NCI-H2196 treated with DMSO at 0.1 percent for 48 hours (cell line): Measurements from ENCODE around the gene CFP.
"Not testable (repeated sequence)": the region's sequence is repeated elsewhere in the genome, so short reads cannot be mapped to it uniquely, and the experiment has no call there.

Experiments
- DNase-seq: peaks from one replicate; lab custom pipeline; 2025; ENCODE audit not compliant: unreplicated experiment; lab: John Stamatoyannopoulos, UW

Gene CFP

DNA sequence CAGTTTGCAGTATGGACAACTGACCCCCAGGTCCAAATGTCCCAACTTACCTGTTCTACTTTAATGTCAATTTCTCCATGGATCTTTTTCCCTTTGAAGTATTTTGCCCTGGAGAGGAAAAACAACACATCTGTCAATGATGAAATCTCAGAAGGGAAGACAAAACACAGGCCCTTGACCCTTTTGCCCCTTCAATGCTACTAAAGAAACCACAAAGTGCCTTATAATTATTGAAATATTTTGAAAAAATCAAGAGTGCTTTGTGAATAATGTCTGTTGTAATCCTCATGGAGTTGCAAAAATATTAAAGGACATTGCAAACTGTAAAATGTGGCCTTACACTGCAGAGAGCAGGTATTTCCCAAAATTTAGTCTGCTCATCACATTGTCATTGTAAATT is 22.6 kb downstream of the CFP start:
- DNase-seq = no peak

DNA sequence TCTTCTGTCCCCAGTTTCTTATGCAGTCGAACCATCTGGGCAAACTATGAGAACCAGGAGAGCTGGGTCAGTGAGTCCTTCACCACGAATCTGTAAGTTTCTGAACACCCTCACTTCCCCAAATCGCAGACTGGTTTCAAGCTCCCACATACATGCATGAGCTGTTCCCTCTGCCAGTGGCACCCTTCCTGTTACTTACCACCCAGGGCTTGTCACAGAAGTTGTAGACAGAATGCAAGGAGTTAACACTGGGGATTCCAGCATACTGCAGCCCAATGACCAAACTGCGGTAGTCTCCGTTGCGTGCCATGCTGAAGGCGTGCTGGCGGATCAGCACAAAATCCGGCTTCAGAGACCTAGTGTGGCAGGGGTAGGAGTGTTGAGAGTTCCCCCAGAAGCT is 24.7 kb downstream of the CFP start:
- DNase-seq = no peak

DNA sequence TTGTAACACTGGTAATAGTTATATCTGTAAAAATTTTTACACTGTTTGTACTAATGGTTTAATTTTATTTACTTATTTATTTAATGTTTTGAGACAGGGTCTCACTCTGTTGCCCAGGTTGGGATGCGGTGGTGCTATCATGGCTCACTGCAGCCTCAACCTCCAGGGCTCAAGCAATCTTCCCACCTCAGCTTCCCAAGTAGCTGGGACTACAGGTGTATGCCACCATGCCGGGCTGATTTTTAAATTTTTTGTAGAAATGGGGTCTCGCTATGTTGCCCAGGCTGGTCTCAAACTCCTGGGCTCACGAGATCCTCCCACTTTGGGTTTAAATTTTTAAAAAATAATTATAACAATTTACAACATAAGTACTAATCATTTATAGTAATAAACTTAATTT is 26.6 kb downstream of the CFP start:
- not testable (repeated sequence) for DNase-seq

DNA sequence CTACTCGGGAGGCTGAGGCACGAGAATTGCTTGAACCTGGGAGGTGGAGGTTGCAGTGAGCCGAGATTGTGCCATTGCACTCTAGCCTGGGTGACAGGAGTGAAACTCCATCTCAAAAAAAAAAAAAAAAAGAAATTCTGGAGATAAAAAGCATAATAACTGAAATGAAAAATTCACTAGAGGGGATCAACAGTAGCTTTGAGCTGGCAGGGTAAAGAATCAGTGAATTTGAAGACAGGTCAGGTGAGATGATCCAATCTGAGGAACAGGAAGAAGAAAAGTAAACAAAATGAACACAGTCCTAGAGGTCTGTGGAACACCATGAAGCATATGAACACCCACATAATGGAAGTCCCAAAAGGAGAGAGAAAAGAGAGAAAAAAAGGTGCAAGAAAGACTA is 32.5 kb downstream of the CFP start:
- DNase-seq = no peak

DNA sequence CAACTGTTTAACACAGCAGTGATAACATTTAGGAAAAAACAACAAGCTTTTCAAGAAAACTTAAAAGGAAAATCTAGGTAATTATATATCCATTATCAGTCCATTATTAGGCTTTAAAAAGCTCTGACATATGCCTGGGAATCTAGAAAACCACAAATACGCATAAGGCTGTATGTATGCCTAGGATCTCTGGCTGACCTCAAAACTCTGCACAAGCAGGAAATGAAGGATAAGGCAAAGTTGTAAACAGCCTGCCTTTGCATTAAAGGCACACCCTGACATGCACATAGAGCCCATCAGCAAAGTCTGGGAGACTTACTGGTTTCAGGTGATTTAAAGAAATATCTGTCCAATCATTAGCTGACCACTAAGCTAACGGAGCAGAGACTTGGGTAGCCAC is 33.5 kb downstream of the CFP start:
- no peak for DNase-seq

DNA sequence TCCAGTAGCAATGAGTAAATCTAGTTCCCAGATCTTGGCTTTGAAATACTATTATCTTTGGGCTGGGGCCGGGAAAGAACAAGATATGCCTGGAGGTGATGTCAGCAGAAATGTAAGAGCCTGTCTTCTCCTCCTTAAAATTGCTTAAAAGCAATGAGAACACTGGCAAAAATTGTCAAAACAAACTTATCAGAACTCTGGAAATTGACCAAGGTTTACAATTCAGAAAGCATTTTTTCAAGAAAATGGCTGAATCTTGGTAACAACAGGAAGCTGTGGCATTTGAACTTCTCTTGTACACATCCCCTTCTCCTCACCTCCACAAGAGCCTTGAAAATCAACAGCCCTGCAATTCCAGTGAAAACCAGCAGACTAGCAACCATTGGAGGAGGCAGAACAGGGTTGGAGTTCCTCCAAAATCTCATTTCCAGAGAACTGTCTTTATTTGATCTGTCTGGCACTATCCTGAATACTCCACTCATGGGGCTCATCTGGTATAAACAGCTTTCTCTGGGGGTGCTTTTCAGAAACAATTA is 33.9 kb downstream of the CFP start:
- DNase-seq = no peak

DNA sequence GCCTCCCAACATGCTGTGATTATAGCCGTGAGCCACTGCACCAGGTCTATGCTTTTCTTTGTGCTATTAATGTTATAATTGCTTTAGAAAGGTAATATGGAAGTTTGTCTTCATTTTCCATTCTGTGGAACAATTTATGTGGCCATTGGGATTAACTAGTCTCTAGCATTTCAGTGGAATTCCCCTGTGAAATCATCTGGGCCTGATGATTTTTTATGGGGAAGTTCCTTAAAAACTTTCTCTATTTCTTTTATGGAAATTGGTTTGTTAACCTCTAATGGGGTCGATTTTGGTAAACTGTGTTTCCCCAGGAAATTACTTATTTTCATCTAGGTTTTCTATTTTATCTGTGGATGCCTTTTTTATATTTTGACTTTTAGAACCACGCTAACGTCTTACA is 36.2 kb downstream of the CFP start:
- no peak for DNase-seq

DNA sequence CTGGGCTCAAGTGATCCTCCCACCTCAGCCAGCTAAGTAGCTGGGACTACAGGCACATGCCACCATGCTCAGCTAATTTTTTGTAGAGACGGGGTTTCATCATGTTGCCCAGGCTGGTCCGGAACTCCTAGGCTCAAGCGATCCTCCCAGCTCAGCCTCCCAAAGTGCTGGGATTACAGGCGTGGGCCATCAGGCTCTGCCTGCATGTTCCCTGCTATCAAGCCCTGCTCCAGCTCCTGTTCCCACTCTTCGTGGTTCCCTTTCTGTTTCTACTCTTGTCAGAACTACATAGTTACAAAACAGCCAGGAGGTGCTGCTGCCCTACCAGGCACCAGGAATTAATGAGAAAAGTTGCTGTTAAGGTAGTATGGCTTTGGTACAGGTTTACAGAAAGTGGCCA is 38.7 kb downstream of the CFP start:
- DNase-seq = no peak

DNA sequence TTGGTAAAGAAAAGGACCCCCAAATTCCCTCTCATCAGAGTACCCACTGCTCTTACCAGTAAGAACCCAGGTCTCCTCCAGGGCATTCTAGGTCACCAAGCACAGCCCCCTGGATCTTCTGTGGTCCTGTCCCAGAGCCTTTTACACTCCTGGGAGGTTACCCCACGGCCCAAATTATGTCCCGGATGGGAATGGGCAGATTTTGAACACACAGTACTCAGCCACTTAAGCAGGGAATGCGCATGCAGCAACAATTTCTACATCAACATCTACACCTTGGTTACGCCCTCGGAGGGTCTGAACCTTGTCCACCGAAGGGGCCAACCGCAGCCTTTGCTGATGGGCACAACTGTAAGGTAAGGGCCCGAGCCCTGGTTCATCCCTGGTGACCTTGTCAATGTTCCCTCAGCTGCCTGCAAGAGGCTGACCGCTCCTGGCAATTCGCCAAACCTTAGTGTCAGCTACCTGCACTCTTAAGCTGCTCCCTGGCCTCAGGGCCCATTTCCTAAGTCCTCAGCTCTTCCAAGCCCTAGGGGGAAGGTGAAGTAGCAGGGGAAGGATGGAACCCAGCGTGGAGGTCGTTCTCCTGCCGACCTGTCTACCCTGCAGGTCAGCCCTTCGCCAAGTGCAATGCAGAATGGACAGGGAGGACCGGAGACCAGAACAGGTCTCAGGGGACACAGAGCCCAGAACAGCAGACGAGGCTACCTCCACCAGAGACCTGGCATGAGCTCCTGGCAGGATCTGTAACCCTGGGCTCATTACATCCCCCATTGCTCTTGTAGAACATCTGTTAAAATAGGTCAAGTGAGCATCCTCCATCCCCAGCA is 41.6 kb downstream of the CFP start:
- no peak for DNase-seq

DNA sequence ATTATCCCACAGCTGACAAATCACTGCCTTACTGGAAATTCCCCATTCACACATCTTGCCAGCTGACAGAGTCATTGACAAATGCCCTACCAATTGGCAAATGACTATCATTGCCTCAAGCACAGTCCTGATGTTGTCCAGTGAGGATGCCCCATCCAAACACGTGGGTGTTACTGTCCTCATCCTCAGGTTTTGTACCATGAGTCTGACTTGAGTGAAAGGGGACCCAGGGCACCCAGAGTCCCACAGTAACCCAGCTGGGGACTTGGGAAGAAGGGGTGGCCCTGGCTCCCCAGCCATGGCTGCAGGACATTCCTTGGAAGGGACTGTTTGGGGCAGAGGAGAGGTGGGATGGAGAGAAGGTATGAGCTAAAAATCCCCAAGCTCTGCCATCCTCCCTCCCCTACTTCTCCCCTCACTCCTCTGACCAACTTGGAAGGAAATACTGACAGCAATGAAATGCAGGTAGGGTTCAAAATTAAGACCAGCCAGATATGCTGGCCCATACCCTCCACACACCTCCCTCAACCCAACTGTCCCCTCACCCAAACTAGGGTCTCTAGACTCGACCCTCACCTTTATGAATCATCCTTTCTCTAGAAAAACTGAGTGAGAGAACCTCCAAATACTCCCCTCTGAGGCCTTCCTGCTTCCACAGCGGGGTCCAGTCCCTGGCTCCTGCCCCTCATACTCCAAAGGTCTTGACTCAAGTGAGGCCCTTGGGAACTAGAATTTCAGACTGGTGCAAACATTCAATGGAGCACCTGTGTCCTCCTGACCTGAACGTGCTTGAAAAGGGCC is 42.4 kb downstream of the CFP start:
- no peak for DNase-seq

DNA sequence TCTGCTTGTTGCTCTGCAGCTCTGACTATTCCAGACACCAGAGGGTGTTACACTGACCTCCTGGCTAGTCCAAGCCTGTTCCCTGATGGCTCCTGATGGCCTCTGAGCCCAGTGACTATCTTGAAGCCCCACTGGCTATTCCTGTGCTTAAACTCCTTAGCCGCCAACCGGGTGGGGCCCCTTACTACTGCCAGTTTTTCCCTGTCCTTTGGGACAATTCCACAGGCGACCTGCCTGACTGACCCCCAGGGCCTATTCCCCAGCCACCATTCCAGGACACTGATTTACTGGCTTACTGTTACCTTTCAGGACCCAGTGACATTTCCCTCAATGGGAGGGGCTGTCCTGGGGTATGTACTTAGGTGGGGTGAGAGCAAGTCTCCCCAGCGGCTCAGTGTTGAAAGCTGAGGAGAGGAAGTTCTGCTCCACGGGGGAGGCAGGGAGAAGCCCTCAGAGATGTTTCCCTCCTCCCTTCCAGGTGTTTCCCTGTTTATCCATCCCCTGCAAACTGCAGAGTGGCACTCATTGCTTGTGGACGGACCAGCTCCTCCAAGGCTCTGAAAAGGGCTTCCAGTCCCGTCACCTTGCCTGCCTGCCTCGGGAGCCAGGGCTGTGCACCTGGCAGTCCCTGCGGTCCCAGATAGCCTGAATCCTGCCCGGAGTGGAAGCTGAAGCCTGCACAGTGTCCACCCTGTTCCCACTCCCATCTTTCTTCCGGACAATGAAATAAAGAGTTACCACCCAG is 43.5 kb downstream of the CFP start:
- no peak for DNase-seq

DNA sequence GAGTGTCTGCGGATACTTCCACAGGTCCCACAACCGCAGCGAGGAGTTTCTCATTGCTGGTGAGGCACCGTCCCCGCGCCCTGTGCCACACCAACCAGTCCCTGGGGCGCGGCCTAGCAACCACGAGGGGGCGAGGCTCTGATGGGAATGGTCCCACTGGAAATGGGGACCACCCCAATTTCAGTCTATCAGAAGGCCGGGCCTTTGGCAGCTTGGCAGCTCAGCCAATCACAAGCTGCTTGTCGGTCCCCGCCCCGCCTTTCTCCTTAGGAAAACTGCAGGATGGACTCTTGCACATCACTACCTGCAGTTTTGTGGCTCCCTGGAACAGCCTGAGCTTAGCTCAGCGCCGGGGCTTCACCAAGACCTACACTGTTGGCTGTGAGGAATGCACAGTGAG is 44.5 kb downstream of the CFP start:
- no peak for DNase-seq

DNA sequence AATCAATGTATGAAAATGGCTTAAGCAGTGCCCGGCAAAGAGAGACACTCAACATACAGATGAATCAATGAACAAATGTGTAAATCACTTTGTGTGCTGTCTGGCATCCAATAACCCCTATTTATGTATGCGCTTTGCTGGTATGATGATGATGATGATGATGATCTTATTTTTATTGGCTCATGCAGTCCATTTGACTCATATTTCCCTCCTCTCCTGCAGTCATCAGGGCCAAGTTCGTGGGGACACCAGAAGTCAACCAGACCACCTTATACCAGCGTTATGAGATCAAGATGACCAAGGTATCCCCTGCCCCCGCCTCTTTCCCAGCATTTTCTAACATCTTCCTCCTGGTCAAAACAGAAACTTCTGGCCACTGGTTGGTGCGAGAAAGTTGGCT is 45.0 kb downstream of the CFP start:
- no peak for DNase-seq

DNA sequence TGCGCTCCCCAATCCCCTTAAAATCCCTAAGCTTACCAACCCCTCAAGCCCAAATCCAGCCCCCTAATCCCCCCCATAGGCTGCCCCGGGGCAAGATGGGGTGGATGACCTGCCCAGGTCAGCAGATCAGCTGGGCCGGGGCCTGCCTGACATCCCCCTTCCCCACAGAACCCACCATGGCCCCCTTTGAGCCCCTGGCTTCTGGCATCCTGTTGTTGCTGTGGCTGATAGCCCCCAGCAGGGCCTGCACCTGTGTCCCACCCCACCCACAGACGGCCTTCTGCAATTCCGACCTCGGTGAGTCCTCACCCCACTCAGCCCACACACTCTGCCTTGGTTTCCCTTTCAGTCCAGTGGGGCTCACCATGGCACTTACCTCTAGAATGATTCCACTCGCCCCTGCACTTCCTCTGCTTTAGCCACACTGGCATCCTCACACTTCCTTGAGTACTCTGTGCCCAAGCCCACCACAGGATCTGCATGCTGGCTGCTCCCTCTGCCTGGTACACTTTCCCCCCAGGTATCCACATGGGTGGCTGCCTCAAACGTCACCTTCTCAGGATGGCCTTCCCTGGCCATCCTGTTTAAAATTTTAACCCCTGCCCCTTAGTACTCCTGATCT is 46.4 kb downstream of the CFP start:
- no peak for DNase-seq

DNA sequence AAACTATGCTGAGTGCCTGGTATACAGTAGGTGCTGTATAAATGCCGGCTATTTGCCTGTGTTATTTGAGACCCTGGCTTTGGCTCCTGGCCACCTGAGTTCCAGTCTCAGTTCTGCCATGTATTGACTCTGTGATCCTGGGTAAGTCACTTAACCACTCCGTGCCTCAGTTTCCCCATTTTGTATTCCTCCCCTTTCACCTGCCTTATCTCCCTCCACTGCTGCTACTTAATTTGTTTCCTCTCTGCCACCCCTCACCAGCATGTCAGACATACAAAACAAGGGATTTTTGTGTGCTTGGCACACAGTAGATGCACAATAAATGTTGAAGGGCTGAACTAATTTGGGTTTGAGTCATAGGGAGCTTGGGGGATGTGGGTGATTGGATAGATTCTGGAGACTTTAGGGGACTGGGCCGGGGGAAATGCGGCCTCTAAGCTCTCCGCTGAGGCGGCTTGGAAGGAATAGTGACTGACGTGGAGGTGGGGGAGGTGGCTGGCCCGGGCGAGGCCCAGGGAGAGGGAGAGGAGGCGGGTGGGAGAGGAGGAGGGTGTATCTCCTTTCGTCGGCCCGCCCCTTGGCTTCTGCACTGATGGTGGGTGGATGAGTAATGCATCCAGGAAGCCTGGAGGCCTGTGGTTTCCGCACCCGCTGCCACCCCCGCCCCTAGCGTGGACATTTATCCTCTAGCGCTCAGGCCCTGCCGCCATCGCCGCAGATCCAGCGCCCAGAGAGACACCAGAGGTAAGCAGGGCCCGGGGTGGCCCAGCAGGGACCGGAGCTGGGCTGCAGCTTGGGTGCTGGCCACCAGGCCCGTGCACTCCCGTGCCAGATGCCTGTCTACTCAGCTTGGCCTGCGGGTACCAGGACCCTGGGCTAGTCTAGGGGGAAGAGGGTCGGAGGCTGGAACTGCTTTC is 47.7 kb downstream of the CFP start, which contains the start of gene TIMP1:
Gene TIMP1, plus strand, starts transcription at position 706 of the 917 bp plus-strand sequence. CDS start 980 bp downstream, outside the sequence.
- peak; percentile 41 for DNase-seq

DNA sequence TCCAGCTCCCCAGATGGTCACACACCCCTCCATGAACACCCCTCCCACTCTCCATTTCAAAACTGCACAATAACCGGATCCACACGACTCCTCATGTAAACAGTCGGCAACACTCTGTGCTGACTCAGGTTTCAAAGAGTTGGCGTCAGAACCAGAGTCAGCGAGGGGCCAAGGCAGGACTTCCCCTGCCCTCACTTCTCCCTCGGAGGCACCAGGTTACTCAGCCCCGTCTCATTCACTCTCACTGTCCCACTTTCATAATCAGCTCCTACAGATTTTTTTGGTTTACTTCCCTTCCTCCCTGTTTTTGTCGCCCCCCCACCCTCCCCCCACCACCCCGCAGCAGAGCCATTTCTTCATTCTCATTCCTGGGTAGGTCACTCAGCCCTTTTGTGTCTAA is 50.2 kb downstream of the CFP start:
- no peak for DNase-seq

DNA sequence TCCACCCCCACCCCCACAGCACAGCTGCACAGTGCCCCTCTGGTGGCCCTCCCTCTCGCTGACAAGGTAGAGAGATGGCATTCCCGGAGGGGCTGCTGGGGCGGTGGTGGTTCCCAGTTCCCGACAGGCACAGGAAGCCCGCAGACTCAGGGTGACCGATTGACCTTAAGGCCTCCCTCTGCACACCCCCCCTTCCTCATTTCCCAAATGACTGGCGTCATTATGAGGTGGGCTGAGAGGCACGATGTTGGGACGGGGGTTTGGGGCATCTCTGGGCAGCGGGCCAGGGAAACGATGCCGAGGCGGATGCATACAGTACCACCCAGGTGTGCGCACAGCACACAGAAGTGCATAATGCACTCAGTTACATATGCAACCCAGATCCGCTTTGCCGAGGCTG is 51.0 kb downstream of the CFP start:
- no peak for DNase-seq

DNA sequence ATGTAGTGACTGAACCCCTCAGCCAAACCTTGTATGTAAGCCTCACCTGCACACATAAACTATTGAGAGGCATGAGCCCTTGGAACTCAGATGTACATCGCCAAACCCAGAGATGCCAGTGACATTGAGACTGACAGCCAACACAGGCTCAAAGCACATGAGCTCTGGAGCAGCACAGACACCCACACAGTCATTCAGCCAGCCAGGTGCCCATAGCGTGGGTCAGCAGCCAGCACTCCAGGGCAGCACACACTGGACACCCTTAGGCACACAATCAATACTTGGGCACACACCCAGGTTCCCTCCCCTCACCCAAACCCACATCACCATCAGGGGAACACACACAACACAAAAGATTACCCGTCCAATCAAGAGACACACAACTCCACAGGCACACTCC is 51.8 kb downstream of the CFP start:
- DNase-seq = no peak

DNA sequence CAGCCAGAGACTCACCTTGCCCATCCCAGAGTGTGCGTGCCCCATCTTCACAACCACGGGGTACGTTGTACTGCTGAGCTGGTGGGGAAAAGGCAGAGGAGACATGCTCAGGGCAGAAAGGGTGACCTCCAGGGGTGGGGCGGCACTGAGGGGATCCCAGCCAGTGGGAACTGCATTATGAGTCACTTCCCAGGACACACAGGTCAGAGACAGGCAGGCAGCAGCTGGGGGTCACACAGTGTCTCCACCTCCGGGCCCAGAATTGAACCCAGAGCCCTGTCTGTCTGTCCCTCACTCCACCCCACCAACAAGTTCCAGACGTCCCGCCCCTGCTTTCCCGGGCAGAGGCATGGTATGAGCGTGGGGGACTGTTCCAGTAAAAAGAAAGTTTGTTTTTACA is 52.3 kb downstream of the CFP start:
- DNase-seq = no peak
